GM19467 (cell line): ENCODE measurements around the gene PCDHB10.
"Not testable (repeated sequence)": the region's sequence is repeated elsewhere in the genome, so short reads cannot be mapped to it uniquely, and the experiment has no call there.

Source experiments
- ATAC-seq: cut with Tn5 transposase; IDR thresholded peaks from one replicate; pipeline ENCODE4 v1.9.1; 2021; ENCODE audit warnings: mild to moderate bottlenecking, moderate library complexity; ENCODE audit not compliant: unreplicated experiment

The PCDHB10 gene

GRCh38 chr5:141186897-141187512, 5.1 kb upstream of the PCDHB10 start, which contains the start of gene PCDHB9:
TSS of gene PCDHB9 (plus strand) at chr5:141187161. CDS start at chr5:141187319, 158 bp downstream.
- ATAC-seq, result no peak

- ATAC-seq, result not testable (repeated sequence)
Observed at GRCh38 chr5:141188682-141189081, 3.5 kb upstream of the PCDHB10 start.

- not testable (repeated sequence) for ATAC-seq
Observed at GRCh38 chr5:141189131-141189530, 3.0 kb upstream of the PCDHB10 start.

DNA sequence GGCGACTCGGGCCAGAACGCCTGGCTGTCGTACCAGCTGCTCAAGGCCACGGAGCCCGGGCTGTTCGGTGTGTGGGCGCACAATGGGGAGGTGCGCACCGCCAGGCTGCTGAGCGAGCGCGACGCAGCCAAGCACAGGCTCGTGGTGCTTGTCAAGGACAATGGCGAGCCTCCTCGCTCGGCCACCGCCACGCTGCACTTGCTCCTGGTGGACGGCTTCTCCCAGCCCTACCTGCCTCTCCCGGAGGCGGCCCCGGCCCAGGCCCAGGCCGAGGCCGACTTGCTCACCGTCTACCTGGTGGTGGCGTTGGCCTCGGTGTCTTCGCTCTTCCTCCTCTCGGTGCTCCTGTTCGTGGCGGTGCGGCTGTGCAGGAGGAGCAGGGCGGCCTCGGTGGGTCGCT, 2.2 kb downstream of the PCDHB10 start:
- not testable (repeated sequence) for ATAC-seq

DNA sequence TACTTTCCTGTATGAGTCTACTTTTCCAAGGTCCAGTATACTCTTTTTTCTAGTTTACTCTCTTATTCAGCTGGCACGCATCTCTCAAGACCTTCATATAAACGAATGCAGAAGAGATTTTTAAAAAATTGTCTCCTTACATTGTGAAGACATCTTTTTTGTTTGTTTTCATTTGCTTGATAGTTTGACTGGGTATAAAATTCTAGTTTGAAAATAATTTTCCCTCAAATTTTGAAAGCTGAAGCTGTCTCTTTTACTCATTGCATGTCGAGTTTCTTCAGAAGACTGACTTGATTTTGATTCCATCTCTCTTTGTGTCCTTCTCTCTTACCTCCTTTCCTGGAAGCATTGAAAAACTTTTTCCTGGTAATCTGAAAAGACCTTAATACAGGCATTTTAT, 4.2 kb downstream of the PCDHB10 start:
- ATAC-seq, result no peak

- ATAC-seq, result no peak
Observed at GRCh38 chr5:141199359-141200235, 7.4 kb downstream of the PCDHB10 start, which contains the start of gene PCDHB11. TSS of gene PCDHB11 (plus strand) at chr5:141199627. CDS start at chr5:141199775, 148 bp downstream.

GRCh38 chr5:141201126-141201525, 9.0 kb downstream of the PCDHB10 start:
- not testable (repeated sequence) for ATAC-seq

GRCh38 chr5:141201646-141202045, 9.5 kb downstream of the PCDHB10 start:
- ATAC-seq, result not testable (repeated sequence)

DNA sequence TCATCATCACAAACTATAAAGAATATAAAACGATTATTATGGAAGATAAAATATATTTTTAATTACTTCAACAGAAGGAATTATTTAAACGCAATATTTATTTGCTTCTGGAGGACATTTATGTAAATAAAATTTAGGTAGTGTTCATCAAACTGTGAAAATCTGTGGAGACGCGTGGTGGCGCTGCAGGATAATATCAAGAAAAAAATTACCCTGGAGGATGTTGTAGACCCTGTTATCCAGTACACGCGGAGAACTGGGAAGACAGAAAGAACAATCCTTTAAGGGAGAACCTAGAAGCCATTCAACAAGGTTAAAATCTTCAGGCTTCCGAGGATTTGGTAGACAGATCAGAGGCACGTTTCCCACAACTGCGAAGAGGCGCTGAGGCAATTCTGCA, 16.3 kb downstream of the PCDHB10 start, which contains the start of gene PCDHB12:
TSS of gene PCDHB12 (plus strand) at position 242 of the 400 bp plus-strand sequence. CDS start 189 bp downstream, outside the sequence.
- ATAC-seq, result no peak

GRCh38 chr5:141210281-141210680, 18.1 kb downstream of the PCDHB10 start:
- not testable (repeated sequence) for ATAC-seq

DNA sequence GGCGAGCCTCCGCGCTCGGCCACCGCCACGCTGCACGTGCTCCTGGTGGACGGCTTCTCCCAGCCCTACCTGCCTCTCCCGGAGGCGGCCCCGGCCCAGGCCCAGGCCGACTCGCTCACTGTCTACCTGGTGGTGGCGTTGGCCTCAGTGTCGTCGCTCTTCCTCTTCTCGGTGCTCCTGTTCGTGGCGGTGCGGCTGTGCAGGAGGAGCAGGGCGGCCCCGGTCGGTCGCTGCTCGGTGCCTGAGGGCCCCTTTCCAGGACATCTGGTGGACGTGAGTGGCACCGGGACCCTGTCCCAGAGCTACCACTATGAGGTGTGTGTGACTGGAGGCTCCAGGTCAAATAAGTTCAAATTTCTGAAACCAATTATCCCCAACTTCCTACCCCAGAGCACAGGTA, 18.7 kb downstream of the PCDHB10 start:
- not testable (repeated sequence) for ATAC-seq

DNA sequence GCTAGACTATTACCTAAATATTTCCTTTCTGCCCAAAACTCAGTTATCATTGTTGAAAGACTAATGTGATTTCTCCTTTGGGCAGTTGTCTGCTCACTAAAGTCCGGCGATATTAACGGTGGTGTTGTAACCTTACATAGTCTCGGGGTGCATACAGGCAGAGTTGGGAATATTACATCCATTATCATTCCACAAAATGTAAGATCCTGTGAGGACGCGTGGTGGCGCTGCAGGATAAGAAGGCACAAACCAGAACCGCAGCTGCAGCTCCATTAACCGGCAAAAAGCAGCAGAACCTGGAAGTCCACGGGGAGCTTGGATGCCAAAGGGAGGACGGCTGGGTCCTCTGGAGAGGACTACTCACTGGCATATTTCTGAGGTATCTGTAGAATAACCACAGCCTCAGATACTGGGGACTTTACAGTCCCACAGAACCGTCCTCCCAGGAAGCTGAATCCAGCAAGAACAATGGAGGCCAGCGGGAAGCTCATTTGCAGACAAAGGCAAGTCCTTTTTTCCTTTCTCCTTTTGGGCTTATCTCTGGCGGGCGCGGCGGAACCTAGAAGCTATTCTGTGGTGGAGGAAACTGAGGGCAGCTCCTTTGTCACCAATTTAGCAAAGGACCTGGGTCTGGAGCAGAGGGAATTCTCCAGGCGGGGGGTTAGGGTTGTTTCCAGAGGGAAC, 21.6 kb downstream of the PCDHB10 start, which contains the start of gene PCDHB13:
TSS of gene PCDHB13 (plus strand) at position 264 of the 684 bp plus-strand sequence. CDS start at position 469, 205 bp downstream.
- ATAC-seq, result not testable (repeated sequence)

DNA sequence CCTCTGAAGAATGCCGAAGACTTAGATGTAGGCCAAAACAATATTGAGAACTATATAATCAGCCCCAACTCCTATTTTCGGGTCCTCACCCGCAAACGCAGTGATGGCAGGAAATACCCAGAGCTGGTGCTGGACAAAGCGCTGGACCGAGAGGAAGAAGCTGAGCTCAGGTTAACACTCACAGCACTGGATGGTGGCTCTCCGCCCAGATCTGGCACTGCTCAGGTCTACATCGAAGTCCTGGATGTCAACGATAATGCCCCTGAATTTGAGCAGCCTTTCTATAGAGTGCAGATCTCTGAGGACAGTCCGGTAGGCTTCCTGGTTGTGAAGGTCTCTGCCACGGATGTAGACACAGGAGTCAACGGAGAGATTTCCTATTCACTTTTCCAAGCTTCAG, 22.4 kb downstream of the PCDHB10 start:
- not testable (repeated sequence) for ATAC-seq

DNA sequence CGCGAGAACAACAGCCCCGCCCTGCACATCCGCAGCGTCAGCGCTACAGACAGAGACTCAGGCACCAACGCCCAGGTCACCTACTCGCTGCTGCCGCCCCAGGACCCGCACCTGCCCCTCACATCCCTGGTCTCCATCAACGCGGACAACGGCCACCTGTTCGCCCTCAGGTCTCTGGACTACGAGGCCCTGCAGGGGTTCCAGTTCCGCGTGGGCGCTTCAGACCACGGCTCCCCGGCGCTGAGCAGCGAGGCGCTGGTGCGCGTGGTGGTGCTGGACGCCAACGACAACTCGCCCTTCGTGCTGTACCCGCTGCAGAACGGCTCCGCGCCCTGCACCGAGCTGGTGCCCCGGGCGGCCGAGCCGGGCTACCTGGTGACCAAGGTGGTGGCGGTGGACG, 23.4 kb downstream of the PCDHB10 start:
- not testable (repeated sequence) for ATAC-seq

- not testable (repeated sequence) for ATAC-seq
Observed at GRCh38 chr5:141216035-141216434, 23.9 kb downstream of the PCDHB10 start.

DNA sequence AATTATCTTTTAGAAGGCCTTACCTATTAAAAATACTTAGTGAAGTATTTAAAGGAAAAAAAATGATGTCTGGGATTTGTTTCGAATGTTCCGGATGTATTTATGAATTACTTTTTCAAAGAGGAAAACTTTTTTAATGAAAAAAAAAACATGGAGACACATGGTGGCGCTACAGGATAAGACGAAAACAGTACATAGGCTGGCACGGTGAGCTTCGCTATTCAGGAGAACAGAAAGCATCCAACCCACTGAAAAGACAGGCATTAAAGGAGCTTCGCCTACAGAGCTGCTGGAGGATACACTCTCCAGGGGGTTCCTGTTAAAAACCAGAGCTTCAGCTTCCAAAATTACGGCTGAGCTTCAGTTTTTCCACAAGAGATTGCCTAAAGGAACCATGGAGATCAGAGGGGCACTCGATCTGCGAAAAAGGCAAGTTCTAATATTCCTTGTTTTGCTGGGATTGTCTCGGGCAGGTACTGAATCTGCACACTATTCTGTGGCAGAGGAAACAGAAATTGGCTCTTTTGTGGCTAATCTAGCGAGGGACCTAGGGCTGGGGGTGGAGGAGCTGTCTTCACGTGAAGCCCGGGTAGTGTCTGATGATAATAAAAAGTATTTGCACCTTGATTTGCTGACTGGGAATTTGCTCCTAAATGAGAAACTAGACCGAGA, 31.1 kb downstream of the PCDHB10 start, which contains the start of gene PCDHB14:
TSS of gene PCDHB14 (plus strand) at position 232 of the 672 bp plus-strand sequence. CDS start at position 395, 163 bp downstream.
- ATAC-seq, result no peak

DNA sequence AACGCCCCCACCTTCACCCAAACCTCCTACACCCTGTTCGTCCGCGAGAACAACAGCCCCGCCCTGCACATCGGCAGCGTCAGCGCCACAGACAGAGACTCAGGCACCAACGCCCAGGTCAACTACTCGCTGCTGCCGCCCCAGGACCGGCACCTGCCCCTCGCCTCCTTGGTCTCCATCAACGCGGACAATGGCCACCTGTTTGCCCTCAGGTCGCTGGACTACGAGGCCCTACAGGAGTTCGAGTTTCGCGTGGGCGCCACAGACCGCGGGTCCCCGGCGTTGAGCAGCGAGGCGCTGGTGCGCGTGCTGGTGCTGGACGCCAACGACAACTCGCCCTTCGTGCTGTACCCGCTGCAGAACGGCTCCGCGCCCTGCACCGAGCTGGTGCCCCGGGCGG, 32.7 kb downstream of the PCDHB10 start:
- ATAC-seq, result not testable (repeated sequence)

- ATAC-seq, result not testable (repeated sequence)
Observed at GRCh38 chr5:141225421-141225820, 33.3 kb downstream of the PCDHB10 start.

DNA sequence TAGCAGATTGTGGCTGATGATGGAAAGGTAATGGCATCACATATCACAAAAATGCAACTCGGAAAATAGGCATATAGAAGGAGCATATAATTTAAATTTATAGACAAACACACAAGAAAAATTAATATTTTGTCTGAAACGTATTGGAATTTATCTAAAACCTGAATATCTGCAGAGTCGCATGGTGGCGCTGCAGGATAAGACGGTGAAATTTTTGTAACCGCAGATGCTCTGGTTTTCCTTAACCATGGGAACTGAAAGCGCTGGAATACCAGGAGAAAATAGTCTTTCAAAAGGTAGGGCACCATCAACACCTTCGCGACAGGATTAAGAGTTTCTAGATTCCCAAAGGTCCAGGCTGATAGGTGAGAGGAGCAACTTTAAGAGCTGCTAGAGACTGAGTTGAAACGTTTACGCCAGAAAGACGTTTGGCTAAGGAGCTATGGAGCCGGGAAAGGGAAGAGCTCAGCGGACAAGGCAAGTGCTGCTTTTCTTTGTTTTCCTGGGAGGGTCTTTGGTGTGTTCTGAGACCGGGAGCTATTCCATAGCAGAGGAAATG, 42.0 kb downstream of the PCDHB10 start:
- ATAC-seq, result no peak

- ATAC-seq, result not testable (repeated sequence)
Observed at GRCh38 chr5:141235922-141236321, 43.8 kb downstream of the PCDHB10 start.
